Endothelial cell of umbilical vein (primary cell): Measurements from ENCODE around the gene ATP6V0E2. TPM values are rescaled to one million over a fixed set of nuclear protein-coding genes. Genes with fewer than 3 reads are reported as not detected.
"Not testable (repeated sequence)": the region's sequence is repeated elsewhere in the genome, so short reads cannot be mapped to it uniquely, and the experiment has no call there.

ENCODE experiments used
- BruUV-seq: library from RNA; stranded (reverse); fragments of 400-500 nt; replicated peaks from 2 replicates; lab custom pipeline; 2021; lab: Mats Ljungman, UMichigan
- CTCF ChIA-PET: fragments of 300-600, 350-600 bp; sonication (Branson Sonifier 250); formaldehyde crosslinking; loops from one replicate; lab custom pipeline; 2021; ENCODE audit warnings: antibody characterized with exemption, inconsistent platforms; lab: Charles Lee
- POLR2A ChIA-PET: fragments of 300-600, 350-600 bp; sonication (Branson Sonifier 250); formaldehyde crosslinking; loops from one replicate; lab custom pipeline; 2021; ENCODE audit warnings: antibody characterized with exemption, inconsistent platforms; lab: Charles Lee
- DNase-seq: peaks from one replicate; pipeline ENCODE4 v3.0.0-alpha.2; 2011; ENCODE audit warnings: low read depth, low spot score
- FAIRE-seq: peaks from 2 replicates; lab custom pipeline; 2011; peaks lifted over from hg19 to GRCh38; lab: Jason Lieb, UNC
- H2AFZ ChIP-seq: 2 replicates; pipeline ENCODE4 v1.6.0; 2012; ENCODE audit warnings: low read depth, low read length, control low read depth, inconsistent platforms
- H3K27ac ChIP-seq: 2 replicates; pipeline ENCODE4 v1.5.1; 2011; ENCODE audit warnings: low read depth, mild to moderate bottlenecking, control low read depth, low read length, moderate library complexity; ENCODE audit not compliant: insufficient read depth
- H3K27me3 ChIP-seq, 2 experiments: 2 replicates each; pipeline versions ENCODE4 v1.6.0 to v1.6.1; 2011; ENCODE audit warnings: low read length in 2 of 2, mixed read lengths in 1 of 2; ENCODE audit not compliant: control insufficient read depth in 2 of 2, insufficient read depth in 2 of 2
- H3K36me3 ChIP-seq, 2 experiments: 2 replicates in 1 of 2; 3 replicates in 1 of 2; pipeline ENCODE4 v1.5.1; 2011; ENCODE audit warnings: low read length in 2 of 2, mild to moderate bottlenecking in 1 of 2, moderate library complexity in 1 of 2; ENCODE audit not compliant: control insufficient read depth in 2 of 2, insufficient read depth in 2 of 2; ENCODE audit errors: extremely low read depth in 1 of 2
- H3K4me1 ChIP-seq: 3 replicates; pipeline ENCODE4 v1.5.1; 2011; ENCODE audit warnings: mild to moderate bottlenecking, low read length; ENCODE audit not compliant: control insufficient read depth, insufficient read depth; ENCODE audit errors: extremely low read depth
- H3K4me2 ChIP-seq: 2 replicates; pipeline ENCODE4 v1.6.1; 2011; ENCODE audit warnings: low read length, control low read depth, mixed read lengths; ENCODE audit not compliant: insufficient read depth
- H3K4me3 ChIP-seq, 3 experiments: fragments of 200-600 bp in 1 of 3; sonication (generic), shearing (Covaris generic) in 1 of 3; replicated peaks in 1 of 3; 2 replicates each; pipeline ENCODE4 v1.5.1; 2011 to 2016; ENCODE audit warnings: control low read depth in 3 of 3, low read length in 3 of 3, mild to moderate bottlenecking in 2 of 3, inconsistent platforms in 1 of 3, low read depth in 1 of 3, moderate library complexity in 1 of 3; ENCODE audit not compliant: insufficient read depth in 1 of 3
- H3K79me2 ChIP-seq: 2 replicates; pipeline ENCODE4 v1.6.0; 2012; ENCODE audit warnings: low read length, inconsistent platforms; ENCODE audit not compliant: control insufficient read depth, insufficient read depth
- H3K9ac ChIP-seq: replicated peaks from 2 replicates; pipeline ENCODE3; 2011; ENCODE audit warnings: low read length, control low read depth; ENCODE audit not compliant: insufficient read depth; ENCODE audit errors: extremely low read depth
- H3K9me1 ChIP-seq: replicated peaks from 3 replicates; pipeline ENCODE4 v1.6.0; 2011; ENCODE audit warnings: mild to moderate bottlenecking, low read length; ENCODE audit not compliant: control insufficient read depth, insufficient read depth; ENCODE audit errors: extremely low read depth
- H3K9me3 ChIP-seq: replicated peaks from 2 replicates; pipeline ENCODE4 v1.5.1; 2012; ENCODE audit warnings: low read length, inconsistent platforms; ENCODE audit not compliant: control insufficient read depth, insufficient read depth
- H4K20me1 ChIP-seq: replicated peaks from 2 replicates; pipeline ENCODE3; 2011; ENCODE audit warnings: mild to moderate bottlenecking, low read length; ENCODE audit not compliant: control insufficient read depth, insufficient read depth; ENCODE audit errors: extremely low read depth
- dilution Hi-C: fragments of 300-500 bp; cut with MboI; formaldehyde crosslinking; loops from one replicate; pipeline ENCODE4 v1.15.0; 2019; ENCODE audit warnings: low sequenced_read_pairs; ENCODE audit not compliant: extremely low pct_ligation_motif_present
- intact Hi-C: fragments of 100-400 bp; cut with micrococcal nuclease; formaldehyde crosslinking; loops from one replicate; pipeline ENCODE4 v1.10.0; 2022
- polyA plus RNA-seq, 4 experiments: library from polyadenylated mRNA; depleted of rRNA in 3 of 4; stranded (reverse) in 3 of 4; unstranded in 1 of 4; fragments of >200 nt; gene quantifications; 2 replicates each; pipeline versions ENCODE4 v1.2.1 to v1.2.3, GENCODE V29; 2011 to 2012; ENCODE audit warnings: missing spikeins in 1 of 4
- total RNA-seq: library from RNA; stranded (reverse); gene quantifications from 2 replicates; pipeline ENCODE4 v1.2.3, GENCODE V29; 2021

The ATP6V0E2 gene
- total and polyA plus RNA-seq, 2 donors (not counting 3 experiments of a cell fraction or from before 2014, with no cell fraction given), result 27.8 to 36.8 TPM

- H3K4me3 ChIP-seq, H3K27me3 ChIP-seq, H3K4me1 ChIP-seq, FAIRE-seq, BruUV-seq, H3K27ac ChIP-seq, CTCF ChIA-PET, H3K4me2 ChIP-seq, dilution Hi-C loops, H3K9ac ChIP-seq, POLR2A ChIA-PET, intact Hi-C loops, H4K20me1 ChIP-seq, H2AFZ ChIP-seq, H3K36me3 ChIP-seq, DNase-seq, H3K79me2 ChIP-seq, H3K9me3 ChIP-seq, H3K9me1 ChIP-seq: not testable (repeated sequence)
Measured at GRCh38 chr7:149907776-149908376, 34.1 kb downstream of the ATP6V0E2 start.

- H3K4me2 ChIP-seq, H4K20me1 ChIP-seq, H3K27ac ChIP-seq, H3K9me1 ChIP-seq, intact Hi-C loops, H3K9ac ChIP-seq, H3K79me2 ChIP-seq, H3K36me3 ChIP-seq, dilution Hi-C loops, H3K9me3 ChIP-seq, POLR2A ChIA-PET, DNase-seq, CTCF ChIA-PET, H3K27me3 ChIP-seq, FAIRE-seq, H3K4me3 ChIP-seq, H2AFZ ChIP-seq, H3K4me1 ChIP-seq, BruUV-seq: not testable (repeated sequence)
Measured at GRCh38 chr7:149910219-149910618, 36.5 kb downstream of the ATP6V0E2 start.

GRCh38 chr7:149912126-149912525 is 38.4 kb downstream of the ATP6V0E2 start:
- H4K20me1 ChIP-seq, BruUV-seq, H3K4me3 ChIP-seq, H3K9ac ChIP-seq, H2AFZ ChIP-seq, intact Hi-C loops, POLR2A ChIA-PET, dilution Hi-C loops, H3K36me3 ChIP-seq, H3K4me1 ChIP-seq, H3K27ac ChIP-seq, FAIRE-seq, H3K9me1 ChIP-seq, H3K9me3 ChIP-seq, H3K79me2 ChIP-seq, H3K27me3 ChIP-seq, CTCF ChIA-PET, DNase-seq, H3K4me2 ChIP-seq: not testable (repeated sequence)

GRCh38 chr7:149926414-149926813 is 52.6 kb downstream of the ATP6V0E2 start:
- H3K9ac ChIP-seq, H3K9me1 ChIP-seq, H3K4me3 ChIP-seq, DNase-seq, H3K9me3 ChIP-seq, dilution Hi-C loops, BruUV-seq, intact Hi-C loops, POLR2A ChIA-PET, H4K20me1 ChIP-seq, H3K79me2 ChIP-seq, H3K36me3 ChIP-seq, H3K27me3 ChIP-seq, H2AFZ ChIP-seq, H3K4me2 ChIP-seq, H3K27ac ChIP-seq, CTCF ChIA-PET, H3K4me1 ChIP-seq: not testable (repeated sequence)
- peak; percentile 73 for FAIRE-seq
